GM12872 (cell line): Measurements from ENCODE around the gene PVRIG.

ENCODE experiments used
- CTCF ChIP-seq: IDR thresholded peaks from 3 replicates; pipeline ENCODE4 v1.5.1; 2011; ENCODE audit warnings: low read depth, mild to moderate bottlenecking, low read length, moderate library complexity; ENCODE audit not compliant: insufficient read depth

The PVRIG gene

GRCh38 chr7:100210805-100211204 lies 8.9 kb upstream of the PVRIG start:
- TF ChIP-seq CTCF = no peak

GRCh38 chr7:100211342-100211780 lies 8.4 kb upstream of the PVRIG start:
- no peak for TF ChIP-seq CTCF

GRCh38 chr7:100212631-100213286 lies 7.0 kb upstream of the PVRIG start:
- no peak for TF ChIP-seq CTCF

- no peak for TF ChIP-seq CTCF
Observed at GRCh38 chr7:100213672-100214071, 6.1 kb upstream of the PVRIG start.

GRCh38 chr7:100215895-100216294 lies 3.9 kb upstream of the PVRIG start:
- no peak for TF ChIP-seq CTCF

- peak; percentile 35; the same call in 1 of the 3 replicates for TF ChIP-seq CTCF
Observed at GRCh38 chr7:100217934-100218333, 1.8 kb upstream of the PVRIG start.

- no peak for TF ChIP-seq CTCF
Observed at GRCh38 chr7:100219271-100219737, 445 bp upstream of the PVRIG start.
